Activated naive CD8-positive, alpha-beta T cell treated with anti-CD3 and anti-CD28 coated beads, Interleukin-2, amount 50 U/mL, for 24 hours (primary cell): Measurements from ENCODE around the gene ZMYND8.

Experiments
- ATAC-seq: fragments of 150-1000 bp; cut with Tn5 transposase; one replicate; pipeline ENCODE4 v1.10.0; 2021
- DNase-seq: peaks from one replicate; pipeline ENCODE4 v3.0.0; 2021
- H3K27ac Mint-ChIP-seq: one replicate; pipeline ENCODE4 v1.8.0; 2021; ENCODE audit warnings: mild to moderate bottlenecking, mixed read lengths
- H3K27me3 Mint-ChIP-seq: one replicate; pipeline ENCODE4 v1.8.0; 2021; ENCODE audit warnings: mixed read lengths
- H3K36me3 Mint-ChIP-seq: one replicate; pipeline ENCODE4 v1.8.0; 2021; ENCODE audit warnings: low read depth, mixed read lengths
- H3K4me1 Mint-ChIP-seq: one replicate; pipeline ENCODE4 v1.8.0; 2021; ENCODE audit warnings: mixed read lengths
- H3K4me3 Mint-ChIP-seq: one replicate; pipeline ENCODE4 v1.8.0; 2021; ENCODE audit warnings: mild to moderate bottlenecking, moderate library complexity, mixed read lengths
- H3K9me3 Mint-ChIP-seq: one replicate; pipeline ENCODE4 v1.8.0; 2021; ENCODE audit warnings: mixed read lengths

The ZMYND8 gene

GRCh38 chr20:47160240-47160639 is 196.3 kb downstream of the ZMYND8 start:
- DNase-seq = no peak
- no peak for ATAC-seq
- no peaks in the 10 kb centered on the region for H3K4me1 Mint-ChIP-seq
- H3K36me3 Mint-ChIP-seq = no peaks in the 10 kb centered on the region
- H3K9me3 Mint-ChIP-seq = no peaks in the 10 kb centered on the region
- H3K4me3 Mint-ChIP-seq = no peak overlapping the region
- H3K27me3 Mint-ChIP-seq = peaks cover 13% of the 10 kb centered on the region
- no peak overlapping the region for H3K27ac Mint-ChIP-seq
